ENCODE measurements around the gene KPRP. TPM values are rescaled to one million over a fixed set of nuclear protein-coding genes. Genes with fewer than 3 reads are reported as not detected.

The KPRP gene, protein sequence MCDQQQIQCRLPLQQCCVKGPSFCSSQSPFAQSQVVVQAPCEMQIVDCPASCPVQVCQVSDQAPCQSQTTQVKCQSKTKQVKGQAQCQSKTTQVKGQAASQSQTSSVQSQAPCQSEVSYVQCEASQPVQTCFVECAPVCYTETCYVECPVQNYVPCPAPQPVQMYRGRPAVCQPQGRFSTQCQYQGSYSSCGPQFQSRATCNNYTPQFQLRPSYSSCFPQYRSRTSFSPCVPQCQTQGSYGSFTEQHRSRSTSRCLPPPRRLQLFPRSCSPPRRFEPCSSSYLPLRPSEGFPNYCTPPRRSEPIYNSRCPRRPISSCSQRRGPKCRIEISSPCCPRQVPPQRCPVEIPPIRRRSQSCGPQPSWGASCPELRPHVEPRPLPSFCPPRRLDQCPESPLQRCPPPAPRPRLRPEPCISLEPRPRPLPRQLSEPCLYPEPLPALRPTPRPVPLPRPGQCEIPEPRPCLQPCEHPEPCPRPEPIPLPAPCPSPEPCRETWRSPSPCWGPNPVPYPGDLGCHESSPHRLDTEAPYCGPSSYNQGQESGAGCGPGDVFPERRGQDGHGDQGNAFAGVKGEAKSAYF
- not detected in 5 replicates for total RNA-seq (2022; extraction: Qiagen RNA extraction; ENCODE audit: low read depth)

DNA sequence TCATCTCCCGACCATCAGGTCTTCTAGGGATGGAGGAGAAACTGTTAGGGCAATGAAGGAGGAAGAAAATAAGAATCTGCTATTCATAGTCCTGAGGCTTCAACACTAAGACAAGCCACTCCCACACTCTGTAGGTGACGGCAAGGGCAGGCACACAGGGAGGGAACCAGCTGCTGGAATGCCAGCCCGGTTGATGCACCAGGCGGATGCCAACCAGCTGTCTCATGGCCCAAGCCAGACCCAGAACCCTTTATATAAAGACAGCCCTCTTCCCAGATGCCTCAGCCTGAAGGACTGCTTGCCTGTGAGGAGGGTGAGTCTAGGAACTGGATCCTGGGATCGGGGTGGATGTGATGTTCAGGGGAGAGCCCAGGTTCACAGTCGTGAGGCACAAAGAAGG lies at the start of gene KPRP:
KPRP (plus strand) TSS at position 279 of the 400 bp plus-strand sequence. CDS start 1,564 bp downstream, outside the sequence.

DNA sequence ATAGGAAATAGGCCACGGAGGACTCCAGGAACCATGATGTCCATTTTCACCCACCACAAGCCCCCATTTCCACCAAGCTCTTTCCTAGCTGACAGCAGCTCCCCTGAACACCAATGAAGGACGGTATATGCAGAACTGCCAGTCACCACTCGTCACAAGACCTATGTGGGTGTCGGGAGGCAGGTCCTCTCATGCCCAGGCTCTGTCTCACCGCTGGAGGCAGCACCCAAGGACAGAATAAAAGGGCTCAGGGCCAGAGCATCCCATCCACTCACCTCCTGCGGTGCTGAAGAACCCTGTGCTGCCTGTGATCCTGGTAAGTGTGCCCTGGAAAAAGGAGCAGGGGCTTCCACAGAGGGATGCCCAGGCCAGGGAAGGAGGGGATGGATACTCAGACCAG lies 17.1 kb downstream of the KPRP start, which contains the start of gene LCE1F:
LCE1F (plus strand) TSS at position 266 of the 400 bp plus-strand sequence. CDS start 1,232 bp downstream, outside the sequence.

DNA sequence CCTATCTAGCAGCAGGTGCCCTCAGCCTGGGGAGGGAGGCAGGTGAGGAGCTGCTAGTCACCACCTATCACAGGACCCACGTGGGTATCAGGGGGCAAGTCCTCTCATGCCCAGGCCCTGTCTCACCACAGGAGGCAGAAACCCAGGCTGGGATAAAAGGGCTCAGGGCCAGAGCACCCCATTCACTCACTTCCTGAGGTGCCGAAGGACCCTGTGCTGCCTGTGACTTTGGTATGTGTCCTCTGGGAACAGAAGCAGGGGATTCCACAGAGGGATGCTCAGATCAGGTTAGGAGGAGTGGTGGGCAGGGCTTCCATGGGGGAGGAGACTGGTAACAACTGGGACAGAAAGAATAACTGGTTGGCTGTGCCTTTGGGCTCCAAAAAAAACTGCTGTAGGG lies 28.3 kb downstream of the KPRP start, which contains the start of gene LCE1E:
LCE1E (plus strand) TSS at position 181 of the 400 bp plus-strand sequence. CDS start 1,043 bp downstream, outside the sequence.

DNA sequence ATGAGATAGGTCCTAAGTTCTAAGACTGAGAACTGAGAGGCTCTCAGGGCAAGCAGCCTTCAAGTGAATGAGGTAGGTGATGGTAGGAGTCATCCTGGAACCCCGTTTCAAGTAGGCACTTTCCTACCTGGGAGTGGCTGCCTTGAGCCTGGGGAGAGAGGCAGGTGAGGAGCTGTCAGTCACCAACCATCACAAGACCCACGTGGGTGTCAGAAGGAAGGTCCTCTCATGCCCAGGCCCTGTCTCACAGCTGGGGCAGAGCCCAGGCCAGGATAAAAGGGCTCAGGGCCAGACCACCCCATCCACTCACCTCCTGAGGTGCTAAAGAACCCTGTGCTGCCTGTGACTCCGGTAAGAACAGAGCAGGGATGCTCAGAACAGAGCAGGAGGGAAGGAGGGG lies 38.6 kb downstream of the KPRP start, which contains the start of gene LCE1D:
LCE1D (plus strand) TSS at position 301 of the 400 bp plus-strand sequence. CDS start 1,074 bp downstream, outside the sequence.

DNA sequence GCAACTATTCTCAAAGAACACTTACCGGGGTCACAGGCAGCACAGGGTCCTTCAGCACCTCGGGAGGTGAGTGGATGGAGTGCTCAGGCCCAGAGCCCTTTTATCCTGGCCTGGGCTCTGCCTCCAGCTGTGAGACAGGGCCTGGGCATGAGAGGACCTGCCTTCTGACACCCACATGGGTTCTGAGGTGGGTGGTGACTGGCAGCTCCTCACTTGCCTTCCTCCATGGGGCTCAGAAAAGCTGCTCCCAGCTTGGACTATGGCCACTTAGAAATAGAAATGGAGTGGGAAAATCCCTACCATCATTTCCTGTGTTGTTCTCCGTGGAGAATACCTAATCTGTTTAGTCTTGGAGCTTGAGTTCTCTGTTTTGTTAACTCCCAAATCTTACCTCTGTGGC lies 48.8 kb downstream of the KPRP start, which contains the start of gene LCE1C:
LCE1C (minus strand) TSS at position 76 of the 400 bp plus-strand sequence. CDS start 1,173 bp downstream, outside the sequence.

Other genes starting within 250 kb of the KPRP start
- gene LCE5A, start 247.2 kb upstream of the KPRP start, total RNA-seq (2022; extraction: Qiagen RNA extraction; ENCODE audit: low read depth), result 0.18 TPM in 1 of 5 replicates, not detected in the others
- 0.24 to 0.57 TPM (median 0.48 TPM) in 3 of 5 replicates, not detected in the others for gene CRCT1, start 243.5 kb upstream of the KPRP start, total RNA-seq (2022; extraction: Qiagen RNA extraction; ENCODE audit: low read depth)
- not detected in 5 replicates for gene LCE3E, start 191.2 kb upstream of the KPRP start, total RNA-seq (2022; extraction: Qiagen RNA extraction; ENCODE audit: low read depth)
- 0.34 to 0.80 TPM (median 0.59 TPM) in 5 replicates for gene LCE3D, start 177.5 kb upstream of the KPRP start, total RNA-seq (2022; extraction: Qiagen RNA extraction; ENCODE audit: low read depth)
- gene LCE3C, start 157.8 kb upstream of the KPRP start, total RNA-seq (2022; extraction: Qiagen RNA extraction; ENCODE audit: low read depth), result not detected in 5 replicates
- not detected in 5 replicates for gene LCE3B, start 144.2 kb upstream of the KPRP start, total RNA-seq (2022; extraction: Qiagen RNA extraction; ENCODE audit: low read depth)
- not detected in 5 replicates for gene LCE3A, start 134.9 kb upstream of the KPRP start, total RNA-seq (2022; extraction: Qiagen RNA extraction; ENCODE audit: low read depth)
- gene LCE2D, start 94.6 kb upstream of the KPRP start, total RNA-seq (2022; extraction: Qiagen RNA extraction; ENCODE audit: low read depth), result not detected in 5 replicates
- gene LCE2C, start 82.7 kb upstream of the KPRP start, total RNA-seq (2022; extraction: Qiagen RNA extraction; ENCODE audit: low read depth), result not detected in 5 replicates
- not detected in 5 replicates for gene LCE2B, start 71.9 kb upstream of the KPRP start, total RNA-seq (2022; extraction: Qiagen RNA extraction; ENCODE audit: low read depth)
- not detected in 5 replicates for gene LCE2A, start 59.7 kb upstream of the KPRP start, total RNA-seq (2022; extraction: Qiagen RNA extraction; ENCODE audit: low read depth)
- gene LCE4A, start 49.9 kb upstream of the KPRP start, total RNA-seq (2022; extraction: Qiagen RNA extraction; ENCODE audit: low read depth), result not detected in 5 replicates
- not detected in 5 replicates for gene LCE1F, start 17.1 kb downstream of the KPRP start, total RNA-seq (2022; extraction: Qiagen RNA extraction; ENCODE audit: low read depth)
- gene LCE1E, start 28.2 kb downstream of the KPRP start, total RNA-seq (2022; extraction: Qiagen RNA extraction; ENCODE audit: low read depth), result not detected in 5 replicates
- gene LCE1D, start 38.7 kb downstream of the KPRP start, total RNA-seq (2022; extraction: Qiagen RNA extraction; ENCODE audit: low read depth), result not detected in 5 replicates
- gene LCE1C, start 48.6 kb downstream of the KPRP start, total RNA-seq (2022; extraction: Qiagen RNA extraction; ENCODE audit: low read depth), result not detected in 5 replicates
- not detected in 5 replicates for gene LCE1B, start 53.9 kb downstream of the KPRP start, total RNA-seq (2022; extraction: Qiagen RNA extraction; ENCODE audit: low read depth)
- gene LCE1A, start 69.4 kb downstream of the KPRP start, total RNA-seq (2022; extraction: Qiagen RNA extraction; ENCODE audit: low read depth), result not detected in 5 replicates
- not detected in 5 replicates for gene LCE6A, start 84.8 kb downstream of the KPRP start, total RNA-seq (2022; extraction: Qiagen RNA extraction; ENCODE audit: low read depth)
- not detected in 5 replicates for gene LCE7A, start 102.0 kb downstream of the KPRP start, total RNA-seq (2022; extraction: Qiagen RNA extraction; ENCODE audit: low read depth)
- not detected in 5 replicates for gene SMCP, start 120.3 kb downstream of the KPRP start, total RNA-seq (2022; extraction: Qiagen RNA extraction; ENCODE audit: low read depth)
- gene IVL, start 150.5 kb downstream of the KPRP start, total RNA-seq (2022; extraction: Qiagen RNA extraction; ENCODE audit: low read depth), result 0.03 TPM in 1 of 5 replicates, not detected in the others
- not detected in 5 replicates for gene SPRR5, start 189.2 kb downstream of the KPRP start, total RNA-seq (2022; extraction: Qiagen RNA extraction; ENCODE audit: low read depth)
- not detected in 5 replicates for gene SPRR4, start 212.6 kb downstream of the KPRP start, total RNA-seq (2022; extraction: Qiagen RNA extraction; ENCODE audit: low read depth)
- not detected in 5 replicates for gene SPRR1A, start 226.1 kb downstream of the KPRP start, total RNA-seq (2022; extraction: Qiagen RNA extraction; ENCODE audit: low read depth)
- gene SPRR3, start 243.7 kb downstream of the KPRP start, total RNA-seq (2022; extraction: Qiagen RNA extraction; ENCODE audit: low read depth), result 0.22 TPM in 1 of 5 replicates, not detected in the others

Measured in A549 treated with CpdA at 1 μM for 4 hours (cell line).